Endothelial cell of umbilical vein (primary cell): Measurements from ENCODE around the gene MT1F. TPM values are rescaled to one million over a fixed set of nuclear protein-coding genes. Genes with fewer than 3 reads are reported as not detected.

ENCODE experiments used
- BruUV-seq: library from RNA; stranded (reverse); fragments of 400-500 nt; replicated peaks from 2 replicates; lab custom pipeline; 2021; lab: Mats Ljungman, UMichigan
- CTCF ChIA-PET: fragments of 300-600, 350-600 bp; sonication (Branson Sonifier 250); formaldehyde crosslinking; loops from one replicate; lab custom pipeline; 2021; ENCODE audit warnings: antibody characterized with exemption, inconsistent platforms; lab: Charles Lee
- POLR2A ChIA-PET: fragments of 300-600, 350-600 bp; sonication (Branson Sonifier 250); formaldehyde crosslinking; loops from one replicate; lab custom pipeline; 2021; ENCODE audit warnings: antibody characterized with exemption, inconsistent platforms; lab: Charles Lee
- DNase-seq: peaks from one replicate; pipeline ENCODE4 v3.0.0-alpha.2; 2011; ENCODE audit warnings: low read depth, low spot score
- FAIRE-seq: peaks from 2 replicates; lab custom pipeline; 2011; peaks lifted over from hg19 to GRCh38; lab: Jason Lieb, UNC
- H2AFZ ChIP-seq: 2 replicates; pipeline ENCODE4 v1.6.0; 2012; ENCODE audit warnings: low read depth, low read length, control low read depth, inconsistent platforms
- H3K27ac ChIP-seq: 2 replicates; pipeline ENCODE4 v1.5.1; 2011; ENCODE audit warnings: low read depth, mild to moderate bottlenecking, control low read depth, low read length, moderate library complexity; ENCODE audit not compliant: insufficient read depth
- H3K27me3 ChIP-seq, 2 experiments: 2 replicates each; pipeline versions ENCODE4 v1.6.0 to v1.6.1; 2011; ENCODE audit warnings: low read length in 2 of 2, mixed read lengths in 1 of 2; ENCODE audit not compliant: control insufficient read depth in 2 of 2, insufficient read depth in 2 of 2
- H3K36me3 ChIP-seq, 2 experiments: 2 replicates in 1 of 2; 3 replicates in 1 of 2; pipeline ENCODE4 v1.5.1; 2011; ENCODE audit warnings: low read length in 2 of 2, mild to moderate bottlenecking in 1 of 2, moderate library complexity in 1 of 2; ENCODE audit not compliant: control insufficient read depth in 2 of 2, insufficient read depth in 2 of 2; ENCODE audit errors: extremely low read depth in 1 of 2
- H3K4me1 ChIP-seq: 3 replicates; pipeline ENCODE4 v1.5.1; 2011; ENCODE audit warnings: mild to moderate bottlenecking, low read length; ENCODE audit not compliant: control insufficient read depth, insufficient read depth; ENCODE audit errors: extremely low read depth
- H3K4me2 ChIP-seq: 2 replicates; pipeline ENCODE4 v1.6.1; 2011; ENCODE audit warnings: low read length, control low read depth, mixed read lengths; ENCODE audit not compliant: insufficient read depth
- H3K4me3 ChIP-seq, 3 experiments: fragments of 200-600 bp in 1 of 3; sonication (generic), shearing (Covaris generic) in 1 of 3; replicated peaks in 1 of 3; 2 replicates each; pipeline ENCODE4 v1.5.1; 2011 to 2016; ENCODE audit warnings: control low read depth in 3 of 3, low read length in 3 of 3, mild to moderate bottlenecking in 2 of 3, inconsistent platforms in 1 of 3, low read depth in 1 of 3, moderate library complexity in 1 of 3; ENCODE audit not compliant: insufficient read depth in 1 of 3
- H3K79me2 ChIP-seq: 2 replicates; pipeline ENCODE4 v1.6.0; 2012; ENCODE audit warnings: low read length, inconsistent platforms; ENCODE audit not compliant: control insufficient read depth, insufficient read depth
- H3K9ac ChIP-seq: replicated peaks from 2 replicates; pipeline ENCODE3; 2011; ENCODE audit warnings: low read length, control low read depth; ENCODE audit not compliant: insufficient read depth; ENCODE audit errors: extremely low read depth
- H3K9me1 ChIP-seq: replicated peaks from 3 replicates; pipeline ENCODE4 v1.6.0; 2011; ENCODE audit warnings: mild to moderate bottlenecking, low read length; ENCODE audit not compliant: control insufficient read depth, insufficient read depth; ENCODE audit errors: extremely low read depth
- H3K9me3 ChIP-seq: replicated peaks from 2 replicates; pipeline ENCODE4 v1.5.1; 2012; ENCODE audit warnings: low read length, inconsistent platforms; ENCODE audit not compliant: control insufficient read depth, insufficient read depth
- H4K20me1 ChIP-seq: replicated peaks from 2 replicates; pipeline ENCODE3; 2011; ENCODE audit warnings: mild to moderate bottlenecking, low read length; ENCODE audit not compliant: control insufficient read depth, insufficient read depth; ENCODE audit errors: extremely low read depth
- CTCF ChIP-seq, 2 donors: IDR thresholded peaks; 1 replicate in 1 of 2; 2 replicates in 1 of 2; pipeline ENCODE4 v1.5.1; 2011; ENCODE audit warnings: low read length in 2 of 2, mild to moderate bottlenecking in 2 of 2, moderate library complexity in 2 of 2, control low read depth in 1 of 2, inconsistent platforms in 1 of 2, low read depth in 1 of 2; ENCODE audit not compliant: insufficient read depth in 1 of 2; ENCODE audit errors: extremely low read depth in 1 of 2
- EZH2 ChIP-seq: IDR thresholded peaks from 2 replicates; pipeline ENCODE4 v1.6.1; 2012; ENCODE audit warnings: borderline replicate concordance, low read depth, mild to moderate bottlenecking, moderate library complexity, low read length, inconsistent platforms; ENCODE audit not compliant: severe bottlenecking
- FOS ChIP-seq: IDR thresholded peaks from 2 replicates; pipeline ENCODE4 v1.6.1; 2011; ENCODE audit warnings: mild to moderate bottlenecking, low read length, moderate library complexity, borderline replicate concordance; ENCODE audit not compliant: insufficient read depth
- GATA2 ChIP-seq: IDR thresholded peaks from 2 replicates; pipeline ENCODE4 v1.7.0; 2011; ENCODE audit warnings: low read depth, mild to moderate bottlenecking, moderate library complexity, mixed read lengths, low read length; ENCODE audit not compliant: insufficient read length, insufficient read depth
- JUN ChIP-seq: IDR thresholded peaks from 2 replicates; pipeline ENCODE4 v1.6.1; 2011; ENCODE audit warnings: borderline replicate concordance, low read depth; ENCODE audit not compliant: insufficient read length, insufficient read depth
- MYC ChIP-seq: IDR thresholded peaks from one replicate; pipeline ENCODE4 v1.6.1; 2011; ENCODE audit warnings: mild to moderate bottlenecking, low read depth, low read length
- POLR2A ChIP-seq: IDR thresholded peaks from 2 replicates; pipeline ENCODE4 v1.6.1; 2012; ENCODE audit warnings: low read depth, mild to moderate bottlenecking, control low read depth, low read length
- POLR2AphosphoS5 ChIP-seq: IDR thresholded peaks from 2 replicates; pipeline ENCODE4 v1.6.1; 2012; ENCODE audit warnings: low read depth, mild to moderate bottlenecking, control low read depth, low read length, moderate library complexity; ENCODE audit not compliant: insufficient read depth
- dilution Hi-C: fragments of 300-500 bp; cut with MboI; formaldehyde crosslinking; loops from one replicate; pipeline ENCODE4 v1.15.0; 2019; ENCODE audit warnings: low sequenced_read_pairs; ENCODE audit not compliant: extremely low pct_ligation_motif_present
- intact Hi-C: fragments of 100-400 bp; cut with micrococcal nuclease; formaldehyde crosslinking; loops from one replicate; pipeline ENCODE4 v1.10.0; 2022
- polyA plus RNA-seq, 4 experiments: library from polyadenylated mRNA; depleted of rRNA in 3 of 4; stranded (reverse) in 3 of 4; unstranded in 1 of 4; fragments of >200 nt; gene quantifications; 2 replicates each; pipeline versions ENCODE4 v1.2.1 to v1.2.3, GENCODE V29; 2011 to 2012; ENCODE audit warnings: missing spikeins in 1 of 4
- total RNA-seq: library from RNA; stranded (reverse); gene quantifications from 2 replicates; pipeline ENCODE4 v1.2.3, GENCODE V29; 2021
- TF ChIP-seq, protein P1 (sequence below): IDR thresholded peaks from 2 replicates; pipeline ENCODE4 v1.6.1; 2011; ENCODE audit not compliant: insufficient read depth, insufficient read length

MT1F gene
- total and polyA plus RNA-seq, 2 donors (not counting 3 experiments of a cell fraction or from before 2014, with no cell fraction given): 2.2 to 2.6 TPM

DNA sequence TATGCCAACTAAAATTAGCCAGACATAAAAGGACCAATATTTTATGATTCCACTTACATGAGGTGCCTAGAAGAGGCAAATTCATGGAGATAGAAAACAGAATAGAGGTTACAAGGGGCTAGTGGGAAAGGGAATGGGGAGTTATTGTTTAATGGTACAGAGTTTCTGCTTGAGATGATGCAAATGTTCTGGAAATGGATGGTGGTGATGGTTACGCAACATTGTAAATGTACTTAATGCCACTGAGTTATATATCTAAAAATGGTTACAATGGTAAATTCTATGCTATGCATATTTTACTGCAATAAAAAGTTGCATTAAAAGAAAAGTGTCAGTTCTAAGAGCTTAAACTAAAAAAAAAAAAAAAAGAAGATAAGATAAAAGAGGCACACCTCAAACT is 42.4 kb downstream of the MT1F start:
- ChIA-PET CTCF (interaction anchor here (0.5 to 4.3 kb wide), 14 partner anchors 10 to 1654 kb away, joined by 3 to 142 read pairs (median 12); no protein-coding TSS in a partner anchor), POLR2A (no interaction called here)
- intact Hi-C loops: loop anchor here (10.0 kb wide), 2 partner anchors 225 to 385 kb away; no protein-coding TSS in a partner anchor
- no TSS peak for BruUV-seq
- H3K27me3 ChIP-seq: no peaks in the 10 kb centered on the region
- no peaks in the 10 kb centered on the region for H3K9me3 ChIP-seq
- no peak for TF ChIP-seq POLR2AphosphoS5
- TF ChIP-seq EZH2: no peak
- no peak for TF ChIP-seq CTCF (IDR thresholded peaks at IDR 0.05; ENCODE audit: extremely low read depth in 1 of 2, insufficient read depth in 1 of 2, low read depth in 1 of 2, low read length in 2 of 2)
- no peak for TF ChIP-seq MYC
- TF ChIP-seq GATA2: no peak
- TF ChIP-seq, protein P1, sequence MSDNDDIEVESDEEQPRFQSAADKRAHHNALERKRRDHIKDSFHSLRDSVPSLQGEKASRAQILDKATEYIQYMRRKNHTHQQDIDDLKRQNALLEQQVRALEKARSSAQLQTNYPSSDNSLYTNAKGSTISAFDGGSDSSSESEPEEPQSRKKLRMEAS: no peak
- no peak for TF ChIP-seq JUN
- TF ChIP-seq POLR2A: no peak
- TF ChIP-seq FOS: no peak
- H3K4me2 ChIP-seq: no peak overlapping the region
- H4K20me1 ChIP-seq: no peaks in the 10 kb centered on the region
- H3K36me3 ChIP-seq: no peaks in the 10 kb centered on the region
- H3K79me2 ChIP-seq: no peaks in the 10 kb centered on the region
- dilution Hi-C loops: no loop called here
- DNase-seq: no peak
- no peak overlapping the region for H3K27ac ChIP-seq
- H3K4me3 ChIP-seq: no peak overlapping the region
- no peaks in the 10 kb centered on the region for H3K9me1 ChIP-seq
- FAIRE-seq: no peak
- no peak overlapping the region for H2AFZ ChIP-seq
- H3K4me1 ChIP-seq: no peaks in the 10 kb centered on the region
- no peak overlapping the region for H3K9ac ChIP-seq
